Endothelial cell of umbilical vein (primary cell): ENCODE data around the gene SHISA5.

Experiments
- POLR2A ChIP-seq: IDR thresholded peaks from 2 replicates; pipeline ENCODE4 v1.6.1; 2012; ENCODE audit warnings: low read depth, mild to moderate bottlenecking, control low read depth, low read length
- TF ChIP-seq, protein P1 (sequence below): IDR thresholded peaks from 2 replicates; pipeline ENCODE4 v1.6.1; 2011; ENCODE audit not compliant: insufficient read depth, insufficient read length

DNA sequence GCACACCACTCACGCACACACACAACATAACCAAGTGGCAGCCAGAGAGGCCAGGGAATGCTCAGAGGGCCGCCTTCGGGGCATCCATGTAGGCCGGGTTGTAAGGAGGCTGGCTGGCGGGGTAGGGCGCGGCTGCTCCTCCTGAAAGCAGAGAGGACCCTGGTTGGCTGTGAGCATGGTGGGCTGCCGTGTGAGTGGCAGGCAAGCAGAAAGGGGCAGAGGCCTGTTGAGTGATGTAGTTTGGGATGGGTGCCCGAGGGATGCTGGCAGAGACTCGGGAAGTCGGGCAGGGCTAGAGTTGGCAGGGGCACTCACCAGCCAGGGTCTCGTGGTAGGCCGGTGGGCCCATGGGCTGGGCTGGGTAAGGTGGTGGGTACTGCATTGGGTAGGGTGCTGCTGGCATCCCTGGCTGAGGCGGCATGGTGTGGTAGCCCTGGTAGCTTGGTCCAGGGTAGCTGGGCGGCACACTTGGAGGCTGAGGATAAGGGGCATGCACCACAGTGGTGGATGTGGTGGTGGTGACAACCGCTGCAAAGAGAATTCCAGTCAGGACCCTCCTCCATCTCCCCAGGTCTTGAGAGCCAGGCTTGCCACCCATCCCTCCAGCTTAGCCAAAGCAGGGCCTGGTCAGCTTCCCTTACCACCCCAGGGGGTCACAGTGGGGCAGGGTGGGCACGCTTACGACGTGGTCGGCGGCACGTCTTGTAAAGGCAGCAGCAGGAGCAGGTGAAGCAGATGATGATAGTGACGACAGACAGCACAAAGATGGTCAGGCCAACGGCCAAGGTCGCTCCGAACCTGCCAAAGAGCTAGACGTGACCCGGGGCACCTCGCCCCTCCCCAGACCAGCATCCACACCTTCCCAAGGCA, 34.7 kb downstream of the SHISA5 start:
- TF ChIP-seq POLR2A: no peak
- TF ChIP-seq, protein P1, sequence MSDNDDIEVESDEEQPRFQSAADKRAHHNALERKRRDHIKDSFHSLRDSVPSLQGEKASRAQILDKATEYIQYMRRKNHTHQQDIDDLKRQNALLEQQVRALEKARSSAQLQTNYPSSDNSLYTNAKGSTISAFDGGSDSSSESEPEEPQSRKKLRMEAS: no peak
